NCI-H1694 (cell line): ENCODE data around the gene TMEM62.
"Not testable (repeated sequence)": the region's sequence is repeated elsewhere in the genome, so short reads cannot be mapped to it uniquely, and the experiment has no call there.

Experiments
- DNase-seq: peaks from one replicate; lab custom pipeline; 2025; lab: John Stamatoyannopoulos, UW

Gene TMEM62

DNA sequence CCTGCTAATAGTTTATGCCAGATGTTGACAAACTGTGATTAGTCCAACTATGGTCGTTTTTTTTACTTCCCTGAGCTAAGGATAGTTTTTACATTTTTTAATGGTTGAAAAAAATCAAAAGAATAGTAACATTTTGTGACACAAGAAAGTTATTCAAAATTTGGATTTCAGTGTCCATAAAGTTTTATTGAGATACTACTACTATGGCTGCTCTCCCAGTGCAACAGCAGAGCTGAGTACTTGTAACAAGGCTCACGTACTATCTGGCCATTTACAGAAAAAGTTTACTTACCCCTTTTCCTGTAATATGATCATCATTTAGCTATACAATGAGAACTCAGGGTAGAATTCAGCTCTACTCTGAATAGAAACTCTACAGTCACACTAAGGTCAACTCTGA is 11.5 kb upstream of the TMEM62 start:
- DNase-seq = no peak

DNA sequence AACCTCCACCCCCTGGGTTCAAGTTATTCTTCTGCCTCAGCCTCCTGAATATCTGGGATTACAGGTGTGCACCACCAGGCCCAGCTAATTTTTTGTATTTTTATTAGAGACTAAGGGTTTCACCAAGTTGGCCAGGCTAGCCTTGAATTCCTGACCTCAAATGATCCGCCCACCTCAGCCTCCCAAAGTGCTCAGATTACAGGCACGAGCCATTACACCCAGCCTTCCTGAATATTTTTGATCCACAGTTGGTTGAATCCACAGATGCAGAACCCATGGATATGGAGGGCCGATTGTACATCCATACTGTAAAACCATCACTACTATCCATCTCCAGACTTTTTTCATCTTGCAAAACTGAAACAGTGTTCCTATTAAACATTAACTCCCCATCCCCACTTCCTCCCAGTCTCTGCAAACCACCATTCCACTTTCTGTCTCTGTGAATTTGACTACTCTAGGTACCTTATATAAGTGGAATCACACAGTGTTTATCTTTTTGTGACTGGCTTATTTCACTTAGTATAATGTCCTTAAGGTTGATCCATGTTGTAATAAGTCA is 8.2 kb upstream of the TMEM62 start:
- DNase-seq = no peak

DNA sequence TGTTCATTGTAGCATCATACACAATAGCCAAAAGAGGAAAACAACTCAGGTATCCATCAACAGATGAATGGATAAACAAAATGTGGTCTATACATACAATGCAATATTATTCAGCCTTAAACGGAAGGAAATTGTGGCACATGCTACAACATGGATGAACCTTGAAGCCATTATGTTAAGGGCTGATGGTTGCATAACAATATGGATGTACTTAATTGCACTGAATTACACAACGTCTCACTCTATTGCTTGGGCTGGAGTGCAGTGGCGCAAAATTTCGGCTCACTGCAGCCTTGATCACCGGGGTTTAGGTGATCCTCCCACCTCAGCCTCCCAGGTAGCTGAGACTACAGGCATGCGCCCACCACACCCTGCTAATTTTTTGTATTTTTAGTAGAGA is 7.0 kb upstream of the TMEM62 start:
- no peak for DNase-seq

DNA sequence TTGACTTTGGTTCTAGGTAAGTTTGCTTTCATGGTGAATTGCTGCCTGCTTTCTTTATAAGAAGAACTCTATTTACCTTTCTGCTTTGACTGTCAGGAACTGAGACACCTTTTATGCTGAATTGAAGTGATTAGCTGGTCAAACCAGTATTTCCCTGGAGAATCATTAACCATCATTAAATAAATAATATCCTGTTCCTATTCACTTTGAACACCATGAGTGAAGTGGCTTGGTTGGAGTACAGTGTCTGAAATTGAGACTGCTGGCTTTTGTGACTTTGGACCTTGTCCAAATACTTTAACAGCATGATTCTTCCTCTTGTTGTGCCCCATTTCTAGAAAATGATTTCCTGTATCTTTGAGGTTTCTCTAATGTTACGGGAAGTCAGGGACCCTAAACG is 5.6 kb upstream of the TMEM62 start:
- no peak for DNase-seq

DNA sequence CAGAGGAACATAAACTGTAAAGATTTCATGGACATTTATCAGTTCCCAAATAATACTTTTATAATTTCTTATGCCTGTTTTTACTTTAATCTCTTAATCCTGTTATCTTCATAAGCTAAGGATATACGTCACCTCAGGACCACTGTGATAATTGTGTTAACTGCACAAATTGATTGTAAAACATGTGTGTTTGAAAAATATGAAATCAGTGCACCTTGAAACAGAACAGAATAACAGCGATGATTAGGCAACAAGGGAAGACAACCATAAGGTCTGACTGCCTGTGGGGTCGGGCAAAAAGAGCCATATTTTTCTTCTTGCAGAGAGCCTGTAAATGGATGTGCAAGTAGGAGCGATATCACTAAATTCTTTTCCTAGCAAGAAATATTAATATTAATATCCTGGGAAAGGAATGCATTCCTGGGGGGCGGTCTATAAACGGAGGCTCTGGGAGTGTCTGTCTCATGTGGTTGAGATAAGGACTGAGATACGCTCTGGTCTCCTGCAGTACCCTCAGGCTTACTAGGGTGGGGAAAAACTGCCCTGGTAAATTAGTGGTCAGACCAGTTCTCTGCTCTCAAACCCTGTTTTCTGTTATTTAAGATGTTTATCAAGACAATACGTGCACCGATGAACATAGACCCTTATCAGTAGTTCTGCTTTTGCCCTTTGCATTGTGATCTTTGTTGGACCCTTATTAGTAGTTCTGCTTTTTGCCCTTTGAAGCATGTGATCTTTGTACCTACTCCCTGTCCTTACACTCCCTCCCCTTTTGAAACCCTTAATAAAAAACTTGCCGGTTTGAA is 5.0 kb upstream of the TMEM62 start:
- DNase-seq = not testable (repeated sequence)

DNA sequence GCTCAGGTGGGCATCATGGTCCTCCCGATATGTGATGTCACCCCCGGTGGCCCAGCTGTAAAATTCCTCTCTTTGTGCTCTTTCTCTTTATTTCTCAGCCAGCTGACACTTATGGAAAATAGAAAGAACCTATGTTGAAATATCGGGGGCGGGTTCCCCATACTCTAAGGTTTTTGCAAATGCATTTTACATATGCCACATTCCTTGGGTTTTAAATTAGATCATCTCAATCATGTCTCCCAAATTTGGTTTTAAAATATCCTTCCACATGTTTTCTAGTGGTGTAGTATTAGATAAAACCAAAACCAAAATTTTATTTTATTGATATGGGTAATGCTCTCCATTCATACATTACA is 4.4 kb upstream of the TMEM62 start:
- no peak for DNase-seq

DNA sequence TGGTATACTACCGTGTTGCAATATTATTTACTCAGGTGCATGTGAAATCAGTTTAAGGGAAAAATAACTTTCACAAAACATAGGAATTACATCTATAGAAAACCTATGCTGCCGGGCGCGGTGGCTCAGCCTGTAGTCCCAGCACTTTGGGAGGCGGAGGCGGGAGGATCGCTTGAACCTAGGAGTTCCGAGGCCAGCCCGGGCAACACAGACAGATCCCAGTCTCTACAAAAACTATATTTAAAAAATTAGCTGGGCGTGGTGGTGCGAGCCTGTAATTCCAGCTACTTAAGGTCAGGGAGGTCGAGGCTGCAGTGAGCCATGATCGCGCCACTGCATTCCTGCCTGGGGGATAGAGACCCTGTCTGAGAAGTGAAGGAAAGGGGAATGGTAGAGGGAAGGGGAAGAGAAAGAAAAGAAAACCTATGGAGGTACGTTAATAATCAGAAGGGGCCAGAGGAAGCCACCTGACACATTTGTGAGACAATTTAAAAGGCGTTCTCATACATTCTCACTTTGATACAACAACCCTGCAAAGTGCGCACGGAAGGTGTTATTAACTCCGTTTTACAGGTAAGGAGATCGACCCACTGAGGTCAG is 456 bp upstream of the TMEM62 start:
- no peak for DNase-seq

DNA sequence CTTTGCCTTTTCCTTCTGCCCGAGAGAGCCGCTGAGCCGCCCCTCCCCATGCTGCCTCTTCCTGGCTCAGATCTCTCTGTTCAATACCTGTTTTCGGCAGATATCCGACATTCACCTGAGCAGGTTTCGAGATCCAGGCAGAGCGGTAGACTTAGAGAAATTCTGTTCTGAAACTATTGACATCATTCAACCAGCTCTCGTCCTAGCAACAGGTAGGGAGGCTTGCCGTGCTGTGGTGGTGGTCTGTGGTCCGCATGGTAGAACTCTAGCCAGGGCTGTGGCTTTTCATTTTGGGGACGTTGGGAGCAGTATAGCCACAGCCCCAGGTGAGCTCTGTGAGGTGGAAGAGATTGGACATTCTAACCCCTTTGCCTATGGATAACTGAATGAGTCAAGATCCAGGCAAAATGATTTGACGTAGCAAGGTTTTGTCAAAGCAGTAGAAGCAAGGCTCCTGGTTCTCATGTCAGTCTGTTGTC is 810 bp downstream of the TMEM62 start:
- no peak for DNase-seq

DNA sequence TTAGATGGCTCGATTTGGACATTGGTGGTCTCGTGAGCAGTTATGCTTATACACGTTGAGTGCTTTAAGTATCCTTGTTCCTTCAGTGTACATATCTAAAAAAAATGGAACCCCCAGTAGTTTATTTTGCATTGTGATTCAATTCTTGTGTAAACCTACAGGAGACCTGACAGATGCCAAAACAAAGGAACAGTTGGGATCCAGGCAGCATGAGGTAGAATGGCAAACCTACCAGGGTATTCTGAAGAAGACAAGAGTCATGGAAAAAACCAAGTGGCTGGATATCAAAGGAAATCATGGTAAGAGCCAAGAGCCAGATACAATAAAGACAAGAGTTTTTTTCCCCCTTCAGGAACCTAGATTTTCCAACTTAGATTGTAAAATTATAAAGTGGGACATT is 2.0 kb downstream of the TMEM62 start:
- DNase-seq = no peak

DNA sequence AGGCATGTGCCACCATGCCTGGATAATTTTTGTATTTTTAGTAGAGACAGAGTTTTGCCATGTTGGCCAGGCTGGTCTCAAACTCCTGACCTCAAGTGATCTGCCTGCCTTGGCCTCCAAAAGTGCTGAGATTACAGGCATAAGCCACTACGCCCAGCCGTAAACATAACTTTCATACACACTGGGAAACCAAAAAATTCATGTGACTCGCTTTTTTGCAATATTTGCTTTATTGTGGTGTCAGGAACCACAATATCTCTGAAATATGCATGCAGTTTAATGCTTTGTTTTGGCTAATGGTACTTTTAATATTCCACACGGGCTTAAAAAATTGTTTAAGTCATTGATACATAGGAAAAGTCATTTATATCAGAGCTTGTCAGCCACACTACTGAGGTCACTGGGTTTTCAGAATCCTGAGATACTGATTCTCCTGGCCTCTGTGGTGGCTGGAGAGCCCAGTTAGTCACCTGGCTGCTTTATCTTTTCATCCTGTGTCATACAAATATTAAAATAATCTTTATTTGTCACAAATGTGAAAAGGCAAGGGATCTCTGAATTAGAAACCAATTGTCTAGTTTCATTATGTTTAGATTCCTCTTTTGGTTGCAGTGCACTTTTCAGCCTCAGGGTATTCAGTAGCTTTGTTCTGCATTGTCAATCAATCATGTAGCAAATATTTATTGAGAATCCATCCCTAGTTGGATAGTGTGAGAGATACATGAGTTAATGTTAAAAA is 10.0 kb downstream of the TMEM62 start:
- no peak for DNase-seq

DNA sequence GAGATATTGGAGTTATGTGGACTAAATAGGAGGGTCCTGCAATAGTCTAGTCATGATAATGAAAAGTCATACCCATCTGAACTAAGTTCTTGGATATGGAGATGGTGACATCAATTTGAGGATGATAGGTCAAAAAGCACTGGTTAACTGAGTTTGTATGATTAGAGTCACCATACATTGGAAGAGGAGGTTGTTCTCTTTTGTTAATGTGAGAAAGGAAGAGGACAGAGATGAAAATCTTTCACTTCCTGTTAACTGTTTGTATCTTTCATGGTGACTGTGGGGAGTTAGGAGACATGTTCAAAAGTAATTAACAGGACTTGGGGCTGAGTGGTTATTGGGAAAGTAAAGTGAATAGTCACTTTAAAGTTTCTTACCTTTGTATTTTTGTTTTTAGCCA is 11.1 kb downstream of the TMEM62 start:
- DNase-seq = no peak

DNA sequence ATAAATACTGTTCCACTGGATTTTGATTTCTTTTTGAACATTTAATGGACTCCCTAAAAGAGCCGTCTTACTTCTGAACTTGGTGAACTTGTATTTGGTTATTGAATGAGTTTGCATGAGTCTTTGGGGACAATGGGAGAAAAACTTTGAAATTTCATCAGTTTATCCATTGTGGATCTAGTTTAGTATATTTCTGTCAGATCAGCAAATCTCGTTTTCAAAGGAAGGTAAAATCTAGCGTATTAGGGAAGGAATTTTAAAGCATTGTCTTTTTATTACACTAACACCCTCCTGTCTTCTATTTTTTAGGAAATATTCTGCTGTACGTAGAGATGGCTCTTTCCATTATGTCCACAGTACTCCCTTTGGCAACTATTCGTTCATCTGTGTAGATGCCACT is 12.8 kb downstream of the TMEM62 start:
- no peak for DNase-seq

DNA sequence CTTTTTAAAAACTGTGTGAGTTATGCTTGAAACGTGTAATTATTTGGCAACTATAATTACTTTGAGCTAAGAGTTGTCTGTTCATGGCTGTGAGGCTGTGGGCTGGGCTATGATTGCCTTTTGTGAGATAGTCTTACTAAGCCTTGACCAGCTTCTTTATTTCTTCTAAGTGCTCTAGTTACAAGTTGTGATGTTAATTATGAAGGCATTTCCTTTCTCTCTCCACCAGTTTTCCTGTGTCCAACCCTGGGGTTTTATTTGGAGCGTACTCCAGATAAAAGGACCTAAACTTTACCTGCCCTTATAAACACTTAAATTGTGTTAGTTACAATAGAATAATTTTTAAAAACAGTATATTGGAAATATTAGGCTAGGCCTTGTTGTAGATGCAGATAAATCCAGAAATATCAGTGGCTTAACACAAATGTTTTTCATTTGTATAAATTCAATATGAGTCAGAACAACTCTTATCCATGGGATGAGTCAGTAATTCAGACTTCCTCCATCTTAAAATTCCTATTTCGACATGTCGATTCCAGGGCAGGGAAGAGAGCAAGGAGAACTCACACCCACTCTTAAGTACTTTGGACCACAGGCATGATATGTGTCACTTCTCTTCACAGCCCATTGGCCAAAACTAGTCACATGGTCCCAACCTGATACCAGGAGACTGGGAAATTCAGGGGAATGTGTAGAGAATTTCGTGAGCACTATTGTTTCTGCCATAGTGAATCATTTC is 17.0 kb downstream of the TMEM62 start:
- DNase-seq = no peak

DNA sequence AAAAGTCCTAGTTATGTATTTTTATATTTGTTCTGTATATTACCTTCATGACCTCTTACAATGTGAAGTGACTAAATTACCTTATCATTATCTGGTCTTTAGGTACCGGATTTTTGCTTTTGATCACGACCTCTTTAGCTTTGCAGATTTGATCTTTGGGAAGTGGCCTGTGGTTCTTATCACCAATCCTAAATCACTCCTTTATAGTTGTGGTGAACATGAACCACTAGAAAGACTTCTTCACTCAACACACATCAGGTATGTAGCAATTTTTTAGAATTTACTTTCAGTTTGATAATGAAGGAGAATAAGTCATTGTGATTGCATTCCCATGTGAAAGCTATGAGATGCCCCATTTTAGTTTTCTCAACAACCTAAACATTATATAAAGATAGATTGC is 18.3 kb downstream of the TMEM62 start:
- DNase-seq = no peak

DNA sequence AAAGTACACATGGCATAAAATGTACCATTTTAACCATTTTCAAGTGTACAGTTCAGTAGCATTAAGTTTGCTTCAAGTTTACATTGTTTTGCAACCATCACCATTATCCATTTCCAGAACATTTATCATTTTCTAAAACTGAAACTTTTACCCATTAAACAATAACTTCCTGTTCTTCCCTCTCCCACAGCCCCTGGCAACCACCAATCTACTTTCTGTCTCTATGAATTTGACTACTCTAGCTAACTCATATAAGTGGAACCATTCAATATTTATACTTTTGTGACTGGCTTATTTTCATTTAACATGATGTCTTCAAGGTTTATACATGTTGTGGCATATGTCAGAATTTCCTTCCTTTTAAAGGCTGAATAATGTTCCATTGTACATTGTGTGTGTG is 19.9 kb downstream of the TMEM62 start:
- DNase-seq = no peak

DNA sequence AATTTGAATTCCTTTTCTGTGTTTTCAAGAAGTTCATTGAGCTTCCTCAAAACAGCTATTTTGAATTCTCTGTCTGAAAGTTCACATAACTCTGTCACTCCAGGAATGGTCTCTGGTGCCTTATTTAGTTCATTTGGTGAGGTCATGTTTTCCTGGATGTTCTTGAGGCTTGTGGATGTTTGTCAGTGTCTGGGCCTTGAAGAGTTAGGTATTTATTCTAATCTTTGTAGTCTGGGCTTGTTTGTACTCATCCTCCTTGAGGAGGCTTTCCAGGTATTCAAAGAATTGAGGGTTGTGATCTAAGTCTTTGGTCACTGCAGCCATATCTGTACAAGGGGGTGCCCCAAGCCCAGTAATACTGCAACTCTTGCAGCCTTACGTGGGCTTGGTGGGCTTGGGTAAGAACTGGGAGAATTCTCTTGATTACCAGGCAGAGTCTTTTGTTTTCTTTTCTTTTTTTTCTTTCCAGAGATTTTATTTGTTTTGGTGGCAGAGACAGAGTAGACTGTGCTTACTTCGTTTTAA is 32.5 kb downstream of the TMEM62 start:
- DNase-seq = no peak

DNA sequence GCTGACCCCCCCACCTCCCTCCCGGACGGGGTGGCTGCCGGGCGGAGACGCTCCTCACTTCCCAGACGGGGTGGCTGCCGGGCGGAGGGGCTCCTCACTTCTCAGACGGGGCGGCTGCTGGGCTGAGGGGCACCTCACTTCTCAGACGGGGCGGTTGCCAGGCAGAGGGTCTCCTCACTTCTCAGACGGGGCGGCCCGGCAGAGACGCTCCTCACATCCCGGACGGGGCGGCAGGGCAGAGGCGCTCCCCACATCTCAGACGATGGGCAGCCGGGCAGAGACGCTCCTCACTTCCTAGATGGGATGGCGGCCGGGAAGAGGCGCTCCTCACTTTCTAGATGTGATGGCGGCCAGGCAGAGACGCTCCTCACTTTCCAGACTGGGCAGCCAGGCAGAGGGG is 33.9 kb downstream of the TMEM62 start:
- not testable (repeated sequence) for DNase-seq

DNA sequence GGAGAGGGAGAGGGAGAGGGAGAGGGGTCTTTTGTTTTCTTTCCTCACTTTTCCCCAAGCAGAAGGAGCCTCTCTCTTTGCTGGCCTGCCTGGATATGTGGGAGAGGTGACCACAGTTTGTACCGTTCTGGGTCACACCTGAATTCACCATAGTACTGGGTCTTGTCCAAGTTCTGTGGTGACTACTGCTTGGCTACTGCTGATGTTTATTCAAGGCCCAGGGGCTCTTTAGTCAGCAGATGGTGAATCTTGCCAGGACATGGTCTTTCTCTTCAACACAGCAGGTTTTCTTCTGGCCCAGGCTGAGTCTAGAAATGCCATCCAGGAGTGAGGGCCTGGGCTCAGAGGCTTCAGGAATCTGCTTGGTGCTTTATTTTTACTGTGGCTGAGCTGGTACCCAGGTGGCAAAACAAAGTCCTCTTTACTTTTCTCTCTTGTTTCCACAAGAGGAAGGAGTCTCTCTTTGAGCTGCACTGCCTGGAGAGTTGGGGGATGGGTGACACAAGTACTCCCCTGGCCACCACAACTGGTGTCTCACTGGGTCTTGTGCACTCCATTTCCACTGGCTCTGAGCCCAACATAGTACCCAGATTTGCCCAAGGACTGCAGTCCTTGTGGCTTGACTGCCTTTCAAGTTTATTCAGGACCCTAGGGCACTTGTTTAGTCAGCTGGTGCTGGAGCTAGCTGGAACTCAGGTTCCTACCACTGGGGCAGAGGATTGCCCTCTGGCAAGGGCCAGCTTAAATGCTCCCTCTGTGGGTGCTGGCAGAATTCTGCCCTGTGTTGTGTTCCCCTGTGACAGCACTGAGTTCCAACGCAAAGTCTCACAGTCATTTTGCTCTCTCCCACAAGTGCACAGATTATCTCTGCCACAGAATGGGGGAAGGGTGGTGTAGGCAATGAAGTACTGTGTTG is 35.1 kb downstream of the TMEM62 start:
- no peak for DNase-seq

DNA sequence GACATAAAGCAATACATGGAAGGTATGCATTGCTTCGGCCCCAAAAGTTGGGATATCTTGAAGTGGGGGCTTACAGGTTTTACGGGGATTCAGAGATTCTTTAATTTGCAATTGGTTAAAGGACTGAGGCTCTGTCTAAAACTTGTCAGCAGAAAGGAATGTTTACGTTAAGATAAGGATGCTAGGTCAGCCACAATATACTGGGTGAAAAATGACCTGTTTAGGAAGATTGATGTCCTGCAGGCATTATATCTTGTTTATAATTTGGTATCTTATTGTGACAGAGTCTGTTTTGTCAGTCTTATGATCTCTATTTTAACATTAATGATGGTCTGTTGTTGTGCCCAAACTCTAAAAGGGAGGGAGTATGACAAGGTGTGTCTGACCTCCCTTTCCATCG is 36.5 kb downstream of the TMEM62 start:
- DNase-seq = no peak

DNA sequence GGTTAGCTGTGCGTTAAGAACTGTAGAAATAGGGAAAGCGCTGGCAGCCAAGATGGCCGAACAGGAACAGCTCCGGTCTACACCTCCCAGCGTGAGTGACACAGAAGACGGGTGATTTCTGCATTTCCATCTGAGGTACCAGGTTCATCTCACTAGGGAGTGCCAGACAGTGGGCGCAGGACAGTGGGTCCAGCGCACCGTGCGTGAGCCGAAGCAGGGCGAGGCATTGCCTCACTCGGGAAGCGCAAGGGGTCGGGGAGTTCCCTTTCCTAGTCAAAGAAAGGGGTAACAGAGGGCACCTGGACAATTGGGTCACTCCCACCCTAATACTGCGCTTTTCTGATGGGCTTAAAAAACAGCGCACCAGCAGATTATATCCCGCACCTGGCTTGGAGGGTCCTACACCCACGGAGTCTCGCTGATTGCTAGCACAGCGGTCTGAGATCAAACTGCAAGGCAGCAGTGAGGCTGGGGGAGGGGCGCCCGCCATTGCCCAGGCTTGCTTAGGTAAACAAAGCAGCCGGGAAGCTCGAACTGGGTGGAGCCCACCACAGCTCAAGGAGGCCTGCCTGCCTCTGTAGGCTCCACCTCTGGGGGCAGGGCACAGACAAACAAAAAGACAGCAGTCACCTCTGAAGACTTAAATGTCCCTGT is 42.4 kb downstream of the TMEM62 start:
- not testable (repeated sequence) for DNase-seq
